Measurements from ENCODE around the gene L1CAM. TPM values are rescaled to one million over a fixed set of nuclear protein-coding genes. Genes with fewer than 3 reads are reported as not detected.

Gene L1CAM
- polyA plus RNA-seq, 3 donors, result 0.55 TPM; not detected in 2

DNA sequence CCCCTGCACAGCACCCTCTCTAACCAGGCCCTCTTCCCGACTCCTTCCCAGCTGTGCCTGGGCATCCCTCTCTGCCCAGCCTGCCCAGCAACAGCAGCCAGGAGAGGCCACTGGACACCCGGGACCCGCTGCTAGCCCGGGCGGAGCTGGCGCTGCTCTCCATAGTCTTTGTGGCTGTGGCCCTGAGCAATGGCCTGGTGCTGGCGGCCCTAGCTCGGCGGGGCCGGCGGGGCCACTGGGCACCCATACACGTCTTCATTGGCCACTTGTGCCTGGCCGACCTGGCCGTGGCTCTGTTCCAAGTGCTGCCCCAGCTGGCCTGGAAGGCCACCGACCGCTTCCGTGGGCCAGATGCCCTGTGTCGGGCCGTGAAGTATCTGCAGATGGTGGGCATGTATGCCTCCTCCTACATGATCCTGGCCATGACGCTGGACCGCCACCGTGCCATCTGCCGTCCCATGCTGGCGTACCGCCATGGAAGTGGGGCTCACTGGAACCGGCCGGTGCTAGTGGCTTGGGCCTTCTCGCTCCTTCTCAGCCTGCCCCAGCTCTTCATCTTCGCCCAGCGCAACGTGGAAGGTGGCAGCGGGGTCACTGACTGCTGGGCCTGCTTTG, 19.6 kb upstream of the L1CAM start:
- Mint-ChIP-seq H3K9me3 (peaks cover 0 to 8% (median 0%) of the 10 kb centered on the region in 7 donors), H3K27ac (peak overlapping the region in 1 of 7 donors; percentile 41), H3K4me3 (no peak overlapping the region), H3K4me1 (peaks cover 52% of the 10 kb centered on the region), H3K27me3 (ENCODE audit: low read depth in 3 of 3) (peaks cover 0 to 43% (median 3%) of the 10 kb centered on the region in 3 donors), H3K36me3 (peaks cover 5 to 24% of the 10 kb centered on the region in 2 donors)
- Histone ChIP-seq H3K36me3 (replicated peaks in 1 of 2; ENCODE audit: control insufficient read depth in 1 of 2, insufficient read depth in 2 of 2, low read length in 2 of 2) (peaks cover 26 to 27% of the 10 kb centered on the region in 2 donors), H3K9me3 (replicated peaks in 1 of 2; ENCODE audit: control insufficient read depth in 1 of 2, insufficient read depth in 1 of 2, low read length in 2 of 2) (no peaks in the 10 kb centered on the region), H3K4me1 (ENCODE audit: control insufficient read depth in 1 of 2, insufficient read depth in 2 of 2, low read length in 2 of 2) (peaks cover 47 to 51% of the 10 kb centered on the region in 2 donors), H3K27me3 (ENCODE audit: control insufficient read depth in 2 of 2, insufficient read depth in 2 of 2, low read length in 2 of 2) (no peaks in the 10 kb centered on the region), H3K4me2 (replicated peaks; ENCODE audit: extremely low read depth, low read length, poor library complexity, severe bottlenecking) (no peak overlapping the region), H3K27ac (ENCODE audit: low read depth in 1 of 2, low read length in 2 of 2) (no peak overlapping the region), H2AFZ (ENCODE audit: insufficient read depth, low read depth, low read length, poor library complexity, severe bottlenecking) (no peak overlapping the region), H3K9ac (ENCODE audit: insufficient read depth, low read length, poor library complexity, severe bottlenecking) (no peak overlapping the region), H4K20me1 (ENCODE audit: insufficient read depth, low read length) (peaks cover 46% of the 10 kb centered on the region), H3K79me2 (ENCODE audit: insufficient read depth, low read length) (no peaks in the 10 kb centered on the region), H3K4me3 (replicated peaks in 1 of 3; ENCODE audit: low read depth in 2 of 3, low read length in 3 of 3) (no peak overlapping the region)
- DNase-seq, result no peak
- WGBS (ENCODE audit: insufficient coverage), result 80% methylated on average over 23 of the region's 32 CpGs
- TF ChIP-seq, protein P1, sequence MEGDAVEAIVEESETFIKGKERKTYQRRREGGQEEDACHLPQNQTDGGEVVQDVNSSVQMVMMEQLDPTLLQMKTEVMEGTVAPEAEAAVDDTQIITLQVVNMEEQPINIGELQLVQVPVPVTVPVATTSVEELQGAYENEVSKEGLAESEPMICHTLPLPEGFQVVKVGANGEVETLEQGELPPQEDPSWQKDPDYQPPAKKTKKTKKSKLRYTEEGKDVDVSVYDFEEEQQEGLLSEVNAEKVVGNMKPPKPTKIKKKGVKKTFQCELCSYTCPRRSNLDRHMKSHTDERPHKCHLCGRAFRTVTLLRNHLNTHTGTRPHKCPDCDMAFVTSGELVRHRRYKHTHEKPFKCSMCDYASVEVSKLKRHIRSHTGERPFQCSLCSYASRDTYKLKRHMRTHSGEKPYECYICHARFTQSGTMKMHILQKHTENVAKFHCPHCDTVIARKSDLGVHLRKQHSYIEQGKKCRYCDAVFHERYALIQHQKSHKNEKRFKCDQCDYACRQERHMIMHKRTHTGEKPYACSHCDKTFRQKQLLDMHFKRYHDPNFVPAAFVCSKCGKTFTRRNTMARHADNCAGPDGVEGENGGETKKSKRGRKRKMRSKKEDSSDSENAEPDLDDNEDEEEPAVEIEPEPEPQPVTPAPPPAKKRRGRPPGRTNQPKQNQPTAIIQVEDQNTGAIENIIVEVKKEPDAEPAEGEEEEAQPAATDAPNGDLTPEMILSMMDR (IDR thresholded peaks at IDR 0.05), result no peak
- intact Hi-C loops (cut with micrococcal nuclease), result no loop called here

GRCh38 chrX:153903991-153904957, 18.3 kb upstream of the L1CAM start, which contains the start of gene AVPR2:
AVPR2 (plus strand) TSS chrX:153904673; CDS start chrX:153905146, 473 bp downstream.
- Mint-ChIP-seq H3K36me3 (peaks cover 3 to 16% of the 10 kb centered on the region in 2 donors), H3K27ac (peak within 1 kb of the TSS in 6 of 7 donors; percentile 37 to 88 (median 59)), H3K4me1 (peaks cover 53% of the 10 kb centered on the region), H3K27me3 (ENCODE audit: low read depth in 3 of 3) (peaks cover 0 to 49% (median 3%) of the 10 kb centered on the region in 3 donors), H3K4me3 (peak within 1 kb of the TSS; percentile 41 to 72), H3K9me3 (peaks cover 0 to 8% (median 0%) of the 10 kb centered on the region in 7 donors)
- Histone ChIP-seq H3K36me3 (replicated peaks in 1 of 2; ENCODE audit: control insufficient read depth in 1 of 2, insufficient read depth in 2 of 2, low read length in 2 of 2) (peaks cover 15 to 17% of the 10 kb centered on the region in 2 donors), H3K27me3 (ENCODE audit: control insufficient read depth in 2 of 2, insufficient read depth in 2 of 2, low read length in 2 of 2) (no peaks in the 10 kb centered on the region), H3K9me3 (replicated peaks in 1 of 2; ENCODE audit: control insufficient read depth in 1 of 2, insufficient read depth in 1 of 2, low read length in 2 of 2) (no peaks in the 10 kb centered on the region), H3K9ac (ENCODE audit: insufficient read depth, low read length, poor library complexity, severe bottlenecking) (no peak within 1 kb of the TSS), H3K27ac (ENCODE audit: low read depth in 1 of 2, low read length in 2 of 2) (peak within 1 kb of the TSS; percentile 41 to 46), H3K4me1 (ENCODE audit: control insufficient read depth in 1 of 2, insufficient read depth in 2 of 2, low read length in 2 of 2) (peaks cover 53 to 55% of the 10 kb centered on the region in 2 donors), H3K4me3 (replicated peaks in 1 of 3; ENCODE audit: low read depth in 2 of 3, low read length in 3 of 3) (peak within 1 kb of the TSS in 1 of 3 experiments; percentile 50), H4K20me1 (ENCODE audit: insufficient read depth, low read length) (peaks cover 33% of the 10 kb centered on the region), H2AFZ (ENCODE audit: insufficient read depth, low read depth, low read length, poor library complexity, severe bottlenecking) (no peak within 1 kb of the TSS), H3K4me2 (replicated peaks; ENCODE audit: extremely low read depth, low read length, poor library complexity, severe bottlenecking) (peak within 1 kb of the TSS; percentile 58), H3K79me2 (ENCODE audit: insufficient read depth, low read length) (no peaks in the 10 kb centered on the region)
- TF ChIP-seq, protein P1 (IDR thresholded peaks at IDR 0.05), result no peak
- WGBS (ENCODE audit: insufficient coverage), result 16% methylated on average over 6 of the region's 26 CpGs
- DNase-seq, result no peak
- intact Hi-C loops (cut with micrococcal nuclease), result no loop called here

Measured in CD14-positive monocyte (primary cell).